Measurements from ENCODE around the gene FGFBP2. TPM values are rescaled to one million over a fixed set of nuclear protein-coding genes. Genes with fewer than 3 reads are reported as not detected.

FGFBP2 gene
- total and polyA plus RNA-seq, 7 donors: 1.8 to 17.1 (median 3.9) TPM

GRCh38 chr4:15964159-15964558 is 1.2 kb upstream of the FGFBP2 start:
- H3K27ac ChIP-seq: no peak overlapping the region
- TF ChIP-seq, protein P1, sequence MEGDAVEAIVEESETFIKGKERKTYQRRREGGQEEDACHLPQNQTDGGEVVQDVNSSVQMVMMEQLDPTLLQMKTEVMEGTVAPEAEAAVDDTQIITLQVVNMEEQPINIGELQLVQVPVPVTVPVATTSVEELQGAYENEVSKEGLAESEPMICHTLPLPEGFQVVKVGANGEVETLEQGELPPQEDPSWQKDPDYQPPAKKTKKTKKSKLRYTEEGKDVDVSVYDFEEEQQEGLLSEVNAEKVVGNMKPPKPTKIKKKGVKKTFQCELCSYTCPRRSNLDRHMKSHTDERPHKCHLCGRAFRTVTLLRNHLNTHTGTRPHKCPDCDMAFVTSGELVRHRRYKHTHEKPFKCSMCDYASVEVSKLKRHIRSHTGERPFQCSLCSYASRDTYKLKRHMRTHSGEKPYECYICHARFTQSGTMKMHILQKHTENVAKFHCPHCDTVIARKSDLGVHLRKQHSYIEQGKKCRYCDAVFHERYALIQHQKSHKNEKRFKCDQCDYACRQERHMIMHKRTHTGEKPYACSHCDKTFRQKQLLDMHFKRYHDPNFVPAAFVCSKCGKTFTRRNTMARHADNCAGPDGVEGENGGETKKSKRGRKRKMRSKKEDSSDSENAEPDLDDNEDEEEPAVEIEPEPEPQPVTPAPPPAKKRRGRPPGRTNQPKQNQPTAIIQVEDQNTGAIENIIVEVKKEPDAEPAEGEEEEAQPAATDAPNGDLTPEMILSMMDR (IDR thresholded peaks at IDR 0.05): no peak
- no peak for TF ChIP-seq POLR2AphosphoS5 (IDR thresholded peaks at IDR 0.05)
- TF ChIP-seq POLR2A (IDR thresholded peaks at IDR 0.05): no peak
- TF ChIP-seq EP300 (IDR thresholded peaks at IDR 0.05): no peak
- DNase-seq: no peak
- 66 to 81% methylated on average over 5 of the region's 5 CpGs for WGBS, 2 donors
- intact Hi-C loops (cut with DNase I): loop anchor here (2.0 to 5.0 kb wide), 2 partner anchors 37 to 157 kb away; no protein-coding TSS in a partner anchor
- H3K27me3 ChIP-seq: no peaks in the 10 kb centered on the region
- H3K36me3 ChIP-seq: no peaks in the 10 kb centered on the region
- peaks cover 0 to 6% (median 0%) of the 10 kb centered on the region in 4 donors for H3K4me1 ChIP-seq
- H3K4me3 ChIP-seq: no peak overlapping the region
- H3K9me3 ChIP-seq: no peaks in the 10 kb centered on the region

DNA sequence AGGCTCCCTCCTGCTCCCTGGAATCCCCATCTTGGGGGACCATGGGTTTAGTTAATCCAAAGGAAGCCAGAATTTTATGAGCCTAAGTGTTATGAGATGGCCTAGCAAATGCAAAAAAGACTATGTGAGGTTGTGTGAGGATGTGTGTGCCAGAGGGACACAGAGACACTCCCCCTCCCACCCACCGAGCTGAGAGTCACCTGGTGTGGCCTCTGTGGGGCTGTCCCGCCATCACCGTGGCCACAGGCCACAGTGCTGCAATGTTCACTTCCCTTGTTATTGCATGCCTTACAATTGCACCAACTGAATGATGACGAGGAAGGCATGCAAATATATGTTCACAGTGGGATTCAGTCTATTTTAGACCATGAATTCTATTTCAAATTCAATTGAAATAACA is 601 bp upstream of the FGFBP2 start:
- WGBS, 2 donors: 15 to 30% methylated on average over 4 of the region's 4 CpGs
- Histone ChIP-seq H3K27me3 (no peaks in the 10 kb centered on the region), H3K4me1 (peaks cover 0 to 6% (median 0%) of the 10 kb centered on the region in 4 donors), H3K36me3 (no peaks in the 10 kb centered on the region), H3K9me3 (no peaks in the 10 kb centered on the region), H3K4me3 (no peak overlapping the region), H3K27ac (no peak overlapping the region)
- TF ChIP-seq EP300 (IDR thresholded peaks at IDR 0.05) (no peak), POLR2AphosphoS5 (IDR thresholded peaks at IDR 0.05) (no peak), POLR2A (IDR thresholded peaks at IDR 0.05) (no peak)
- TF ChIP-seq, protein P1 (IDR thresholded peaks at IDR 0.05): no peak
- DNase-seq: no peak
- intact Hi-C loops (cut with DNase I): loop anchor here (5.0 kb wide), 1 partner anchor 156 kb away; no protein-coding TSS in a partner anchor

DNA sequence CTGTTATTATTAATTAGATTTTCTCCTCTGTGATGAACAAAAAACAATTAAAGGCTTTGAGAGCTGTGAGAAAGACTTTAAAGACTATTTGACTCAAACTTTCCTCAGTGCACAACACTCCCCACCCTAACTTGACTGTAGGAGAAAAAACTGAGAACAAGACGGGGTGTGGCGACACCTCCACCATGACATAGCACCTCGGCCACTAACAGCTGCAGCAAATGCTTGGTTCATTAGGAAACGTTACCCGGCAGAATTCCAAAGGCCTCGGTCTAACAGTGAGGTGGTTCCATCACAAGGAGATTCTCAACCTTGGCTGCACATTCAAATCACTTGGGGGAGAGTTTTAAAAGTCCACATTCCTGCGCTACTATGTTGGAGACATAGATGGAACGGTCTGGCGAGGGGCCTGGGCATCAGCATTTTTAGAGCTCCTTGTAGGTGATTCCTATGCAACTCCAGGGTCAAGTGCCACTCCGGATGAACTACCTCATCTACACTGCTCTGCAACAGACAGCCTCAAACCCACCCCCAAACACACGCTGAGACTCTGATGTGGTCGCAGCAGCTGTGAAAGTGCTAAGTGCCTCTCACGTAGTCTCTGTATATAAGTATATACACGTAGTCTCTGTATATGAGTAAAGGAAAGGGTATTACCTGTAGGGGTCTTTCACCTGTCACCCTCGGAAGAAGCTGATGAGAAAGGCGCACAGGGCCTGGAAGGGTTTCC is 1.0 kb downstream of the FGFBP2 start:
- no peaks in the 10 kb centered on the region for H3K27me3 ChIP-seq
- H3K4me3 ChIP-seq: no peak overlapping the region
- DNase-seq: no peak
- WGBS, 2 donors: 80 to 83% methylated on average over 16 of the region's 16 CpGs
- intact Hi-C loops (cut with DNase I): loop anchor here (5.0 kb wide), 1 partner anchor 155 kb away; no protein-coding TSS in a partner anchor
- no peaks in the 10 kb centered on the region for H3K9me3 ChIP-seq
- H3K36me3 ChIP-seq: no peaks in the 10 kb centered on the region
- TF ChIP-seq, protein P1 (IDR thresholded peaks at IDR 0.05): no peak
- no peak for TF ChIP-seq EP300 (IDR thresholded peaks at IDR 0.05)
- TF ChIP-seq POLR2AphosphoS5 (IDR thresholded peaks at IDR 0.05): no peak
- no peak for TF ChIP-seq POLR2A (IDR thresholded peaks at IDR 0.05)
- H3K27ac ChIP-seq: no peak overlapping the region
- H3K4me1 ChIP-seq: peaks cover 0 to 6% (median 0%) of the 10 kb centered on the region in 4 donors

- DNase-seq: no peak
- H3K27ac ChIP-seq: no peak overlapping the region
- H3K27me3 ChIP-seq: no peaks in the 10 kb centered on the region
- no peaks in the 10 kb centered on the region for H3K9me3 ChIP-seq
- peaks cover 0 to 5% (median 0%) of the 10 kb centered on the region in 4 donors for H3K4me1 ChIP-seq
- H3K36me3 ChIP-seq: no peaks in the 10 kb centered on the region
- H3K4me3 ChIP-seq: no peak overlapping the region
- TF ChIP-seq EP300 (IDR thresholded peaks at IDR 0.05) (no peak), POLR2AphosphoS5 (IDR thresholded peaks at IDR 0.05) (no peak), POLR2A (IDR thresholded peaks at IDR 0.05) (no peak)
- intact Hi-C loops (cut with DNase I): loop anchor here (5.0 kb wide), 1 partner anchor 476 kb away; no protein-coding TSS in a partner anchor
- 88 to 93% methylated on average over 2 of the region's 2 CpGs for WGBS, 2 donors
These were observed 4.4 kb downstream of the FGFBP2 start for GRCh38 chr4:15958562-15958961.

GRCh38 chr4:15956179-15956850 is 6.7 kb downstream of the FGFBP2 start:
- no peaks in the 10 kb centered on the region for H3K4me1 ChIP-seq
- DNase-seq: peak; percentile 73
- H3K4me3 ChIP-seq: no peak overlapping the region
- no peaks in the 10 kb centered on the region for H3K9me3 ChIP-seq
- intact Hi-C loops (cut with DNase I): loop anchor here (2.0 to 5.0 kb wide), 2 partner anchors 74 to 474 kb away; no protein-coding TSS in a partner anchor
- WGBS, 2 donors: 29 to 48% methylated on average over 9 of the region's 9 CpGs
- no peaks in the 10 kb centered on the region for H3K27me3 ChIP-seq
- no peaks in the 10 kb centered on the region for H3K36me3 ChIP-seq
- no peak overlapping the region for H3K27ac ChIP-seq
- TF ChIP-seq, protein P1 (IDR thresholded peaks at IDR 0.05): peak; percentile 53 to 88 (median 79)
- TF ChIP-seq POLR2A (IDR thresholded peaks at IDR 0.05): no peak
